HS-5 (cell line): ENCODE data around the gene EFCAB8.

ENCODE experiments used
- DNase-seq: peaks from one replicate; pipeline ENCODE4 v3.0.0-alpha.2; 2012; ENCODE audit warnings: low read depth

The EFCAB8 gene

DNA sequence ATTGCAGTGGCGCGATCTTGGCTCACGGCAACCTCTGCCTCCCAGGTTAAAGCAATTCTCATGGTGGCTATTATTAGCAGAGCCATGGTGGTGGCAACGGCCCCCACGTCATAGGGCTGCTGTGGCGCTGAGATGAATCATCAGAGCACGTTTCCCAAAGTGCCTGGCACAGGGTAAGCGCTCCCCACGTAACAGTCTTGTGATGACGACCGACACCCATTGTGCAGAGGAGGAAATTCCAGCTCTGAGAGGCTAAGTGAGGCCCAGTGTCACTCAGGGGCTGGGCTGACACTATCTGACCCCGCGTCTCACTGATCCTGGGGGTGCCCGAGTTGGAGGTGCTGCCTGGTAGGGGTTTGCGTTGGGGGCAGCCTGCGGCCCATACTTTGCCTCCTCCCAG, 129.3 kb downstream of the EFCAB8 start:
- no peak for DNase-seq

DNA sequence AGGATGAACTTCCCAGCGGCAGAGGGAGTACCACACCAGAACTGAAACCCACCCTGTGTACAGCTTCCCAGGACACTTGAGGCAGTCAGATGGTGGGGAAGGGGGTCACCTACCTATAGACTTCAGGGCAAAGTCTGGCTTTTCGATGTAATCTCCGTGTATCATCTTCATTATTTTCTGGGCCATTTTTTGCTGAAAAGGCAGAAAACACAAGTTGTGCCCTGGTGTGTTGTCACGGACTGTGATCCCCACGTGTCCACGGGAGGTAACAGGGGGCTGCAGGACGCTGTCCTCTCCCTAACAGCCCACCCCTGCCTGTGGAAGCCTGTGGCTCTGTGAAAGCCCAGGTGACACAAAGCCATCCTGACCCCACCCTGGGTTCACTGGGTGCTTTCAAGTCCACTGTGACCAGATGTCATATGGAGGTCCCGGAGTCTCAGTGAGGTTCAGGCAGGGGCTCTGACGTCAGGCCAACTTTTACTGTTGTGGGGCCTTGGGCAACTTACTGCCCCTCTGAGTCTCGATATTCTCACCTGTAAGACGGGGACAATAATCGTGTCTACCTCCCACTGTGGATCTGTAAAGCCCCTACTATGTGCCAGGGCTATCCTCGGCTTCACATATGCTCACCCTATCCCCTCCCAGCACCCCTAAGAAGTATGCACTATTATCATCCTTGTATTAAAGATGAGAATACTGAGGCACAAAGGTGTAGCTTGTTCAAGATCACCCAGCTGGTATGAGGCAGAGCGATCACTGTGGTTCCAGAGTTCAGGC, 131.0 kb downstream of the EFCAB8 start:
- DNase-seq = no peak

DNA sequence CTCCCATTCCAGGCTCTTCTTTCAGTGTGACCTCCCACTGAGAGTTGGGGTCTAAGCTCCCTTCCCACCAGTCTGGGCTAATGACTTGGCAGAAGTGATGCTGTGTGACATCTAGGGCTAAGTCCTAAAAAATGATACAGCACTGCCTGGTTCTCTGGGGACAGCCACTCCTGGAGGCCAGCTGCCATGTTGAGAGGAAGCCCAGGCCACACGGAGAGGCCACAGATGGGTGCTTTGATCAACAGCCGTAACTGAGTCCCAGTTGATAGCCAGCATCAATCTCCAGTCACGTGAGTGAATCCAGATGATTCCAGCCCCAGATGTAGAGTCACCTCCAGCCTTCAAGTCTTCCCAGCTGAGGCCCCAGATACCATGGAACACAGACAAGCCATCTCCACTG, 131.7 kb downstream of the EFCAB8 start:
- DNase-seq = no peak

DNA sequence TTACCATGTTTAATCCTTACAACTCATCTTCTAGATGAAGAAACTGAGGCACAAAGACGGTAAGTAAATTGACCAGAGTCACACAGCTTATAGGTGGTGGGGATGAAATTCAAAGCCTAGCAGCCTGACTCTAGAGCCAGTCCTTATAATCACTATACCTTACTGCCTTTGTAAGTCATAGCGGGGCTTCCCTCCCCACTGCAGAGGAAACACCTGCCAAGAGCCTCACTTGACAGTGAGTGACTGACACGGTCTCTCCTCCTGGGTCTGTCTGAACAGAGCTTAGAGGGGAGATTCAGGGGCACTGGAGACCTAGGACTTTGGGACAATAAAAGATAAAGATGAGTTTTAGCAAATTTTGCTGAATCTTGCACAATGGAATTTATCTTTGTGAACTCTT, 132.7 kb downstream of the EFCAB8 start:
- no peak for DNase-seq

DNA sequence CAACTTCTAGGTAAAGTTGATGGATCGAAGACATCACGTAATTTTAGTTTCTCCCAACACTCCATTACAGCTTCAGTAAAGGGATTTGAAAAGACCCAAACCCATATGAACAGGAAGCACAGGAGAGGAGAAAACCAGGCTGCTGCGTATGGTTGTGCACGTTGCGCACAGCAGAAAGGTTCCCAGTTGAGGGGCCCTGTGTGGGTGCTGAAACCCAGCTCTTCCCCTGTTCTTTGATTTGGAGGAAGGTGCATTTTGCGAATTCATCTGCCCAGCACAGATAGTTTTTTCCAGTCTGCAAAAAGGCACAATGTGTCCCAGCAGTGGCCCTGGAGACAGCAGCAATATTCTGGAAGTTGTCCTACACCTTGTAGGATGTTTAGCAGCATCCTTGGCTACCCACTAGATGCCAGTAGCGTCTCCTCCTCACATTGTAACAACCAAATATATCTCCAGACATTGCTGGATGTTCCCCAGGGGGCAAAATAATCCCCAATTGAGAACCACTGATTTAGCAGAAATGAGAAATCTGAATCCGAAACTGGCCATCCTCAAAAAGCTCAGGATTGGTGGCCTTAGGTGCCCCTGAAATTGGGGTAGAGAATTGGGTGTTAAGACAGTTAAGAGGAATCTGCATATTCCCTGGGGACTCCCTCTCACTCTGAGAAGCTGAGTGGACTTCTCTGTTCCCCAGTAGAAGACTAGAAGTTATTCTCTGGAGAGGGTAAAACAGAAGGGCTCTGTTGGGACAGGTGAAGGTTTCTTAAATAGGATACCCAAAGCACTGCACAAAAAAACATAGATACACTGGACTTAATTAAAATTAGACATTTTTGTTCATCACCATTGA, 133.3 kb downstream of the EFCAB8 start:
- DNase-seq = no peak

DNA sequence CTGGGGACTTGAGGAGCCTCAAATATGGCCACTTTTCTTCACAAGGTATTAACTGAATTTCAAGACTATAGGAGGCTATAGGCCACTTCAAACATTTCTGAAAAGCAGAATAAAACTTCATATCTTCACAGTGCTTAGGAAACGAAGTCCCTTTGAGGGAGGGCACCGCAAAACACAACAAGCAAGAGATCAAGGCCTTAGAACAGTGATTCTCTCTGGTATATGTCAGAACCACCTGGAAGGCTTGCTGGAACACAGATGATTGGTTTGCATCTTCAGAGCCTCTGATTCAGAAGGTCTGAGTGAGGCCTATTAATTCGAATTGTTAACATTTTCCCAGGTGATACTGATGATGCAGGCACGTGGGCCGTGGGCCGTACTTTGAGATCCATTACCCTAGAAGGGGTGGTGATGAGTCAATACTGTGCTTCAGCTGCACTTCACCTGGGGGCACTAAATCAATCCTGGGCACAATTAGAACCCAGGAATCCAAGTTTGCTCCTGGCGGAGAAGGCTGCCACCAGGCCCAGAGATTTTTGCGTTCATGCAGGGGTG, 134.8 kb downstream of the EFCAB8 start:
- no peak for DNase-seq

DNA sequence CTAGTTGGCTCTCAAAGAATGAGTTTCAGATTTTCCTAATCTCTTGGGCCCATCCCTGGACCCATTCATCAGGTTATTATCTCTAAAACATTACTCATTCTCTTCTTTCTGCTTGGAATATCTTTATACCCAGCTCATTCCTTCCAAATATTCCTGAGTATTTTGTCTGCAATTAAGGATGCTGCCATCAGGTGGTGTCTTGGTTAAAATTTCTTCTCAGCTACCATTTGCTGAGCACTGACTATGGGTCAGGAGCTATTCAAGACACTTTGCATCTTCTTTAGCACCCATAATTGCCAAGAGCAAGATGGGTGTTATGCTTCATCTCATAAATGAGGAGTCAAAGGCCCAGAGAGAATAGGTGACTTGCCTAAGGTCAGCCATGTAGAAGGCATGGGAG, 137.1 kb downstream of the EFCAB8 start:
- DNase-seq = no peak

DNA sequence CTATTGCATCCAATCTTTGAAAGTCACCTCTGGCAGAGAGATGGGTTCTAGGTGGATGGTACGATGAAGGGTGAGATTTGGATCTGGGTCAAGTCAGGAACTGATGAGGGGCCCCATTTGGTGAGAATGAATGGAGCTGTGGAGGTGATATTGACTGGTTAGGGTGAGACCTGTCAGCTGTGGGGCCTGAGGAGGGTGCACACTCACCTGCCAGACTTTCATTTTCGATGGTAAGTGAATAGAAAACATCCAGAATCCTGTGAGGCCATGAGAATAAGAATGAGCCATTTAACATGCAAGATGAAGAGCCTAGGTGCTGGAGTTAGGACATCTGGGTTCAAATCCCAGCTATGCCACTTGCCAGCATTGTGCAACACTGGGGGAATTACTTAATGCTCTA, 138.7 kb downstream of the EFCAB8 start:
- DNase-seq = no peak

DNA sequence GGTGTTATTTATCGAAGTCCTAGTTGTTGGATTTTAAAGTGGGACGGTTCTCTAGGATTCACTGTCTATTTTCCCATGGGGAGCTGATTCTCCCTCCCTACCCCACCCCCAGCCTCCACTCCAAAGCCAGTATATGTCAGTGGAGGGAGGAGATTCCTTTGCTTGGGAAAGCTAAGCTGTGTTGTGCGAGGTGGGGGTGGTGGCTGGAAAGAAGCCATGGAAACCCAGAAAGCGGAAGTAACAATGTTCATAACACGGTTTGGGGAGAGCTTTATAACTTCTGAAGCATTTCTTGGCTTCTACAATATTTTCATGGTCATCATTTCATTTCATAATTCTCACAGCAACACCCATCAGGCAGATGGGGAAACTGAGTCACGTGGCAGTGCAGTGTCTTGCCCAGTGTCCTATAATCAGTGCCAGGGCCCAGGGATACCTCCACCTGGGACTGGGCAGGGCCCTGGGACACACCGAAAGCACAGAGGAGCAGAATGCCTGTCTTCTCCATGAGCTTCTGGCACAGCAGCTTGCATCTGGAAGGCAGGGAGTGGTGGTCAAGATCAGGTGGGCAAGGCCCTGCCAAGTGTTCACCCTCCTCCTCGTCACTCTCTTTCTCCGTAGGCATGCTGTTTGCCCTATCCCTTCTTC, 141.0 kb downstream of the EFCAB8 start:
- no peak for DNase-seq

DNA sequence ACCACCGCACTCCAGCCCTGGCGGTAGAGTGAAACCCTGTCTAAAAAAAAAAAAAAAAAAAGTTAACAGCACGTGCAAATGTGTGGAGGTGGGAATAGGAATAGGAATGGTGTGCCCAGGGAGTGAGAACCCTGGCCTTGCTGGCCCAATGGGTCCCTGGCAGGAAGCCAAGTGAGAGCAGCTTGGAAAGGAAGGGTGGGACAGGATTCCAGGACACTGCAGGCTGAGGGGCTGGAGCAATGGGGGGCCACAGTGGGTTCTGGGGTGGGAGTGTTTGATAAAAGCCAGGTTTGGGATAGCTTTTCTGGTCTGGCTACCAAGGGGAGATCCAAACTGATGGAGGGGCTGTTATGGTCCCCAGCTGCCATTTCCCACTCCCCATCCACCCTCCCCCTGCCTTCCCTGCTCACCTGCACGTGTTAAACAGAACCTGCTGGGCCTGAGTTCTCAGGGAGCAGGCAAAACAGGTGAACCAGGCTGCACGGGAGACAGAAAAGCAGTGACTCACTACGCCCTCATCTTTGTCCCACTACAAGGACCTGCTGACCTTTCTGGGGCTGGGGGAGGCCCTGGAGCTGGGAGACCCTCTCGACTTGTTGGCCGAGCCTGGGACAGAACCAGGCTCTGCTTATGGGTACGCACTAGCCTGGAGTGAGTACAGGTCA, 142.2 kb downstream of the EFCAB8 start:
- DNase-seq = no peak

DNA sequence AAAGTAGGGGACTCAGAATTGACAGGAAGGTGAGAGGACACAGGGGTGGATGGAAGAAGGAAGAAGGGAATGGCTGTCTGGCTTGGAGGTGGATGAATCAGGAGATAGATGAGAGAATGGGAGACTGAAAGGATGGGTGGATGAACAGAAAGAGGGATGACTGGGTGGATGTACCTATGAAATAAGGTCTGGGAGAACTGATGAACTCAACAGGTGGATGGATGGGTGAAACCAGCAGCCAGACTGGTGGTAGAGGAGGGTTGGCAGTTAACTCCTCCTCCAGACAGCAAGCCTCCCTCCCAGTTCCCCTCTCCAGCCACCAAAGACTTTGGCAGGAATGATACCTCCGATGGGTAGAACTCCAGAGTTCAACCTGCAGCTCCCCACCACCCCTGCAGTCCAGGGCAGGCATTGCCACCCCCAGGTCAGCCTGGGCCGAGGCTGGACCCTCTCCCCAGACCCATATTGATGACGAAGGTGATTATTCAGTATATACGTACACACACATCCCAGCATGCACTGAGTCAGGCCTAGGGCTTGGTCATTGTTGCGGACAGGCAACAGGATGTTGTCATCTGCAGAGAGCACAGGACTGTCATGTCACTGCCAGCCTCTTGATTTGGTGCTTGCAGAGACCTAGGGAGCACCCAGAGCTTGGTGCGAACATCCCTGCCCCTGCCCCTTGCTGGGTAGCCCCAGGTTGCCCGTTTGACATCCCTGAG, 143.5 kb downstream of the EFCAB8 start:
- no peak for DNase-seq

DNA sequence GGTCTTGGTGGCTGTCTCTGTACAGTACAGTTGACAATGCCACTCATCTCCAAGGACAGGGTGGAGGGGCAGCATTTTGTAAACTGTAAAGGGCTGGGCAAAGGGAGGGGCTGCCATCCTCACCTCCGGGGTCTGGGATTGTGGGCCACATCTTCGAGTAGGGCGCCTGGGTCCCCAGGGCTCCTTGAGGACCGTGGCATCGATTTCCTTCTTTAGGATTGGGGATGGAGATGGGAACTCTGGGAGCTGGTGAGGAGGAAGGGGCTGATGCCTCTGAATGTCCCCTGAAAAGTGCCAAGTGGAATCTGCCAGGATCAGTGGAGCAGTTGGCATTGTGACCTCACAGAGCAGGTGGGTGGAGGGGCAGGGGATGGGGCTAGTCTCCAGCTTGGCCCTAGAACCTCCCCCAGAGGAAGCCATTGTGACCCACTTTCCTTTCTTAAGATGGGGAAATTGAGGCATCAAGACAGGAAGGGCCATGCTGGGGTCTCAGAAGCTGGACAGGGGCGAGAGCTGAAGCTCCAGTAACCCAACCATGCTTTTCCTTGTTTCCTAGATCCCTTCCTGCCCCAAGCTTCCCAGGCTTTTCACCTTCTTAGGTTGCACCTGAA, 145.5 kb downstream of the EFCAB8 start, which contains the start of gene SUN5:
SUN5 (minus strand) TSS at position 293 of the 611 bp plus-strand sequence; CDS start at position 200, 93 bp downstream.
- no peak for DNase-seq

DNA sequence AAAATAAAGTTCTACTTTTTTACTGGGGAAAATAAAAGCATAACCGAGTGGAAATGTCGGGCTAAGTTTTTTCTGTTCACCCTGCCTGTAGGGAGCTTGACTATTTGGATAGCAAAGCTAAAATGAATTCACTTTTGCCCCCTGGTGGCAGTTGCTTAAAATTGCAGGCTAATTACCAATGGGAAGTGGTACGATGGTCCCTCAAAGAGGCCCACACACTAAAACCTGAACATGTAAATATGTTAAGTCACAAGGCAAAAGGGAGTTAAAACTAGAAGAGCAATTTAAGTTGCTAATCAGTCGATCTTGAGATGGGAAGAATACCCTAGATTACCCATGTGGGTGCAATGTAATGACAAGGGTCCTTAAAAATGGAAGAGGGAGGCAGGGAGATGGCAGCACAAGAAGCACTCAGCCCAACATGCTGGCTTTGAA, 146.4 kb downstream of the EFCAB8 start:
- DNase-seq = no peak

DNA sequence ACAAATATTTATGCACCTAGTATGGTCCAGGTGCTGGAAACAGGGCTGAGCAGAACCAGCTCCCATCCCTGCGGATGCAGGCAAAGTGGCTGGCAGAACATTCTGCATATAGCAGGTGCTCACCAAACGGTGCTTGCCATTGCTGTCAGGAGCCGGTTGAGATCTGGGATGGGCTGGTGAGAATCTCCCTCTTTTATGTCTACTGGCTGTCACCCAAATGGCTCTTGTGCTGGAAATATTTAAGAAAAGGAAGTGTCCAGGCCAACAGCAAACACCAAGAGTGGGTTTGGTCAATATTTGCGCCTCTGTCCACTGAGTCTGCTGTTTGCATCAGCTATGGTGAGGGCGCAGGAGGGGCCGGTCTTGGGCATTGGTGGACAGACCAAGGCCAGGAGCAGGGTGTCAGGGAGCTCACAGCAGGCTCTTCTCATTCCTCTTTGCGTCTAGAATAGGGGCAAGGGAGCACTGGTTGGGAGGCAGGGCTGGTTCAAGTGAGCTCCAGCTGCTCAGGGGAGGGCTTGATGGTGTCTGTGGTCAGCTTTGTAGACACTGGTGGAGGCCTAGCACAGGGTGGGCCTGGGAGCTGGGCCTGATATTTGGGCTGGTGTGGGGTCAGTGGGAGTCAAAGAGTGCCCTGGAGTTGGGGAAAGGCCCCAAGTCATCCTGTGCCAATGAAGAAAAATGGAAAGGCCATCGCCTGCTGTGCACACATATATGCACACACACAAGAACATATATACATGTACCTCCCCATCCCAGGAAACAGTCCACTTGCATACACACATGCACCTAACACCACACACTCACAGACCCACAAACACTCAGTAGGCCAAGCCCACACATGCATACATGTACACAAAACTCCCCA, 147.4 kb downstream of the EFCAB8 start:
- DNase-seq = no peak

DNA sequence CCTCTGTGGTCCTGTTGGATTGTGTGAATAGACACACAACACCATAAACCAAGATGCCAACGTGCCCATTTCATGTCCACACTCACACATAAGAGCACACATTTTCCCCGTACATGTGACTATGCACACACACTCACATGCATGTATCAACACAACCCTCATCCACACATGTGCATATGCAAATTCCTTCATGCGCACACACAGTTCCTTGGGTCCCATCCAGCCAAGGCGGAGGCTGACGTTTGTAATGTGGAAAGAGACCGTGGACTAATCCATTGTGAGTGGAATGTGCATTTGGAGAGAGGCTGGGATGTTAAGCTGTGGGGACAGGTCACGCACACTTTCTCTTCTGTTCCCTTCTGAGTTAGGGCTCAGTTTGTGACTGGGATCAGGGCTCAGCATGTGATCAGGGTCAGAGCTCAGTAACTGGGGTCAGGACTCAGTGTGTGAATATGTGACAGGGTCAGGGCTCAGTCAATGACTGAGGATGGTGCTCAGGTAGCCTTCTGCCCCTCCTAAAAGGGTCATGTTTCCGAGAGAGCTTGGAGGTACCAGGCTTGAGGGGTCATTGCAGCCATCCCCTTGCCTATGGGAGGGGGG, 148.2 kb downstream of the EFCAB8 start:
- no peak for DNase-seq

DNA sequence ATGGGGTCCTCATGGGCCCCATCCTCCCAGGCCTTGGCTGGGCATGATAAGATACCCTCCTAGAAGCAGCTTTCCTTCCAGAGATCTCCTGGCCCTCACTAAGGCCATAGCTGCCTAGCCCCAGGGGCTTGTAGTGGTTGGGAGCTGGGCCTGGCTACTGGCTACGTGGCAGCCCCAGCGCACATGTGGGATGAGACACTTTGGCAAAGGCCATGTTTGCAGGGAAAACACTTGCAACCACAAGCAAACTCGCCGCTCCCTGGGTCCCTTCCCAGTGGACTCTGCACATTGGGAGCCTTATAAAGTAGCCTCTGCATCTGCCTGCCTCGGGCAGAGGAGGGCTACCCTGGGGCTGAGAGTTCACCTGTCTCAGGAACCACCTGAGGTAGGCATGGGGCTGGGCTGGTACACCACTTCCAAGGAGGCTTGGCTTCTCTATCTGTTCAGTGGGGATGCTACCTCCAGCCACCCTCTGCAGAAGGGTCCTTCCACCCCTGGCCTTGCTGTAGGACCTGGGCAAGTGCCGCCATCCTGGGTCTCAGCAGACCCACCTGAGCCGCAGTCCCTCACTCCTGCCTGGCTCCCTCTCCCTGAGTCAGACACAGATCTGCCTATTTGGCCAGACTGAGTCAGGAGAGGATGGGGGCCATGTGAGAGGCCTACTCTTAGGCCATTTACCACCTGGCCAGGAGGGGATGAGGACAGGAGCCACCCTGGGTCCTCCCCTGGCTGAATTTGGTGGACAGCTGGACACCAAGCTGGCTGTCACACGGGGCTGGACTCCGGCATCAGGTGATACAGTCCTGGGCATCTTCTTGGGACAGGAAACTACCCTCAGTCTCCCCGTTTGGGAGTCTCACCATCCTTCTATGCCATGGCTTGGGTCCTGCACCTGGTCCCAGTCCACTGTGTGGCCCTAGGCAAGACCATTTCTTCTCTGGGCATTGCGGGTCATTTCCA, 148.9 kb downstream of the EFCAB8 start, which contains the start of gene BPIFB2:
BPIFB2 (plus strand) TSS at position 329 of the 960 bp plus-strand sequence. CDS start 871 bp downstream, outside the sequence.
- DNase-seq = no peak

DNA sequence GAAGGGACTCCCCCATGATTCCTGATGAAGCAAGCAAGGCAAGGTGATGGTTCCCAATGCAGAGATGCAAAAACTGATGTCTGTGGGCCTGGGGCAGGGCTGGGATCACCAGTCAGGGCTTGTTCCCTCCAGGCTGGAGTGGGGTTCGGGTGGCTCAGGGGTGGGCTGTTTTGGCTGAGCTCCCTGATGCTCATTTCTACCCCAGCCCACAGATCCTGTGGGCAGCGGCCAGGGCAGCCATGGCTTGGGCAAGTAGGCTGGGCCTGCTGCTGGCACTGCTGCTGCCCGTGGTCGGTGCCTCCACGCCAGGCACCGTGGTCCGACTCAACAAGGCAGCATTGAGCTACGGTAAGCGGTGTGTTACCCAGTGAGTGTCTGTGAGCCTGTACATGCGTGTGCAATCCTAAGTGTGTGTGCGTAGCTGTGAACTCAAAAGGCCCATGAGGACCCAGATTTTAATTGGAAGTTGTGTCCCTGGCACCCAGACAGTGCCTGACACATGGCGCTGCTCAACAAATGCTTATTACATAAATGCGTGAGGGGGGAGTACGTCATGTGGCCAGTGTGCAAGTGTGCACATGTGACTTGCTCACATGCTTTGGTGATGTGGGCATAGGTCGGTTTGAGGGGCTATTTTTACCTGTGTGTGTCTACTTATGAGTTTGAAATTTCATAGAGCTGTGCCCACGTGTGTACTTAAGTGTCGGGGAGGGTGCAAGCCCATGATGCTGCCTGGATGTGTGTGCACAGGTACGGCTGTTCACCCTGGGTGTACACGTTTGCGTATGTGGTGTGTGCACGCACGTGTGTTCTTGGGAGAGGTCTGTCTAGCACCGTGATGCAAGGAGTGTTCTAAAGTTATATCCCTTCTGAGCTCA, 149.9 kb downstream of the EFCAB8 start:
- DNase-seq = no peak
